SU-DHL-6 (cell line): ENCODE results near the gene TMEM100.

Experiments
- H2AFZ ChIP-seq: fragments of 200-600 bp; sonication (generic); 2 replicates; pipeline ENCODE4 v1.6.1; 2014; ENCODE audit warnings: low read depth, mild to moderate bottlenecking, moderate library complexity, mixed read lengths, antibody characterized with exemption, low read length; ENCODE audit not compliant: severe bottlenecking
- H3F3A ChIP-seq: fragments of 200-600 bp; shearing (Covaris generic); 2 replicates; pipeline ENCODE4 v1.6.0; 2016; ENCODE audit warnings: antibody characterized with exemption, mild to moderate bottlenecking; ENCODE audit not compliant: insufficient read depth
- H3K27ac ChIP-seq: fragments of 200-600 bp; sonication (generic); 2 replicates; pipeline ENCODE4 v1.5.1; 2016; ENCODE audit warnings: low read depth, mild to moderate bottlenecking, low read length, moderate library complexity, mixed read lengths
- H3K27me3 ChIP-seq: fragments of 200-600 bp; sonication (generic), shearing (Covaris generic); 2 replicates; pipeline ENCODE4 v1.6.0; 2014; ENCODE audit warnings: mild to moderate bottlenecking, low read length
- H3K36me3 ChIP-seq: fragments of 200-600 bp; sonication (generic); 2 replicates; pipeline ENCODE4 v1.6.1; 2014; ENCODE audit warnings: mild to moderate bottlenecking, low read length, mixed read lengths
- H3K4me2 ChIP-seq: fragments of 300-600, 200-600 bp; shearing (Covaris generic), sonication (generic); 2 replicates; pipeline ENCODE4 v1.6.0; 2014; ENCODE audit warnings: low read length, low read depth, mild to moderate bottlenecking; ENCODE audit not compliant: poor library complexity, severe bottlenecking
- H3K4me3 ChIP-seq: fragments of 200-600 bp; sonication (generic); 2 replicates; pipeline ENCODE4 v1.5.1; 2014; ENCODE audit warnings: antibody characterized with exemption, low read length, mild to moderate bottlenecking, mixed read lengths; ENCODE audit not compliant: insufficient read depth, poor library complexity, severe bottlenecking
- H3K79me2 ChIP-seq: fragments of 200-600 bp; sonication (generic); 2 replicates; pipeline ENCODE4 v1.6.1; 2014; ENCODE audit warnings: mild to moderate bottlenecking, low read length, moderate library complexity; ENCODE audit not compliant: insufficient read depth
- H3K9ac ChIP-seq: fragments of 200-600 bp; sonication (generic); 2 replicates; pipeline ENCODE4 v1.7.0; 2014; ENCODE audit warnings: mild to moderate bottlenecking, low read length
- H3K9me2 ChIP-seq: fragments of 200-600 bp; sonication (generic); replicated peaks from 2 replicates; pipeline ENCODE4 v1.6.1; 2014; ENCODE audit warnings: low read length; ENCODE audit not compliant: insufficient read depth
- H3K9me3 ChIP-seq: fragments of 200-600 bp; sonication (generic); 2 replicates; pipeline ENCODE4 v1.6.1; 2014; ENCODE audit warnings: low read length, mixed read lengths; ENCODE audit not compliant: insufficient read depth
- H4K20me1 ChIP-seq: fragments of 200-600 bp; sonication (generic); 2 replicates; pipeline ENCODE4 v1.6.1; 2014; ENCODE audit warnings: low read depth, mild to moderate bottlenecking, antibody characterized with exemption, low read length, moderate library complexity, mixed read lengths
- EZH2phosphoT487 ChIP-seq: fragments of 200-600 bp; sonication (generic), shearing (Covaris generic); conservative IDR thresholded peaks from 2 replicates; pipeline ENCODE4 v1.6.1; 2018; ENCODE audit warnings: mild to moderate bottlenecking, antibody characterized with exemption, low read length, moderate library complexity, mixed read lengths
- TF ChIP-seq, protein P1 (sequence below): fragments of 200-600 bp; sonication (generic); IDR thresholded peaks from one replicate; pipeline ENCODE4 v1.5.1; 2017; ENCODE audit warnings: antibody characterized with exemption, mild to moderate bottlenecking, low read length, moderate library complexity; ENCODE audit not compliant: insufficient read depth, poor library complexity, severe bottlenecking

Gene TMEM100

DNA sequence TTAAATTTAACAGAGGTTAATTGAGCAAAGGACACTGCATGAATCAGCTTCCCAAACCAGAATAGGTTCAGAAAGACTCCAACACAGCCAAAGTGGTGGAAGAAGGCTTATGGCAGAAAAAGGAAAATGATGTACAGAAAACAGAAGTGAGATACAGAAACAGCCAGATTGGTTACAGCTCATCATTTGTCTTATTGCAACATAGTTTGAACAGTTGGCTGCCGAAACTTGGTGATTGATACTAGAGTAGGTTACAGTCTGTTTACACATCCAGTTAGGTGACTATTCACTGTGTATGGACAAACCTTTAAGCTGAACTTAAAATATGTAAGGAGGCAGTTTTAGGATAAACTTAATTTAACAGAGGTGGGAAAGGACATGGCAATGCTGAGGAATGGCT lies 18.3 kb downstream of the TMEM100 start:
- no peak overlapping the region for H3K4me2 ChIP-seq
- no peak overlapping the region for H3K4me3 ChIP-seq
- H3K36me3 ChIP-seq: no peaks in the 10 kb centered on the region
- no peaks in the 10 kb centered on the region for H3F3A ChIP-seq
- H3K9me2 ChIP-seq: no peaks in the 10 kb centered on the region
- no peaks in the 10 kb centered on the region for H4K20me1 ChIP-seq
- H3K9ac ChIP-seq: no peak overlapping the region
- no peaks in the 10 kb centered on the region for H3K79me2 ChIP-seq
- no peak overlapping the region for H3K27ac ChIP-seq
- no peak overlapping the region for H2AFZ ChIP-seq
- TF ChIP-seq, protein P1, sequence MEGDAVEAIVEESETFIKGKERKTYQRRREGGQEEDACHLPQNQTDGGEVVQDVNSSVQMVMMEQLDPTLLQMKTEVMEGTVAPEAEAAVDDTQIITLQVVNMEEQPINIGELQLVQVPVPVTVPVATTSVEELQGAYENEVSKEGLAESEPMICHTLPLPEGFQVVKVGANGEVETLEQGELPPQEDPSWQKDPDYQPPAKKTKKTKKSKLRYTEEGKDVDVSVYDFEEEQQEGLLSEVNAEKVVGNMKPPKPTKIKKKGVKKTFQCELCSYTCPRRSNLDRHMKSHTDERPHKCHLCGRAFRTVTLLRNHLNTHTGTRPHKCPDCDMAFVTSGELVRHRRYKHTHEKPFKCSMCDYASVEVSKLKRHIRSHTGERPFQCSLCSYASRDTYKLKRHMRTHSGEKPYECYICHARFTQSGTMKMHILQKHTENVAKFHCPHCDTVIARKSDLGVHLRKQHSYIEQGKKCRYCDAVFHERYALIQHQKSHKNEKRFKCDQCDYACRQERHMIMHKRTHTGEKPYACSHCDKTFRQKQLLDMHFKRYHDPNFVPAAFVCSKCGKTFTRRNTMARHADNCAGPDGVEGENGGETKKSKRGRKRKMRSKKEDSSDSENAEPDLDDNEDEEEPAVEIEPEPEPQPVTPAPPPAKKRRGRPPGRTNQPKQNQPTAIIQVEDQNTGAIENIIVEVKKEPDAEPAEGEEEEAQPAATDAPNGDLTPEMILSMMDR: no peak
- no peak for TF ChIP-seq EZH2phosphoT487
- H3K27me3 ChIP-seq: no peaks in the 10 kb centered on the region
- H3K9me3 ChIP-seq: no peaks in the 10 kb centered on the region

- no peaks in the 10 kb centered on the region for H3K27me3 ChIP-seq
- no peaks in the 10 kb centered on the region for H3K9me2 ChIP-seq
- H3K27ac ChIP-seq: no peak overlapping the region
- H3F3A ChIP-seq: no peaks in the 10 kb centered on the region
- no peak overlapping the region for H3K4me3 ChIP-seq
- H3K36me3 ChIP-seq: no peaks in the 10 kb centered on the region
- no peak overlapping the region for H3K9ac ChIP-seq
- no peaks in the 10 kb centered on the region for H4K20me1 ChIP-seq
- TF ChIP-seq, protein P1: no peak
- TF ChIP-seq EZH2phosphoT487: no peak
- no peak overlapping the region for H3K4me2 ChIP-seq
- no peak overlapping the region for H2AFZ ChIP-seq
- no peaks in the 10 kb centered on the region for H3K79me2 ChIP-seq
- no peaks in the 10 kb centered on the region for H3K9me3 ChIP-seq
Observed at GRCh38 chr17:55702150-55702549, 20.5 kb downstream of the TMEM100 start.

- Histone ChIP-seq H3K9me3 (no peaks in the 10 kb centered on the region), H3K9me2 (no peaks in the 10 kb centered on the region)
- no peak for TF ChIP-seq EZH2phosphoT487
- TF ChIP-seq, protein P1: no peak
Observed at GRCh38 chr17:55699181-55699860, 23.3 kb downstream of the TMEM100 start.

More at GRCh38 chr17:55699181-55699860, 23.3 kb downstream of the TMEM100 start:
- Histone ChIP-seq H3K27me3 (no peaks in the 10 kb centered on the region), H3K79me2 (no peaks in the 10 kb centered on the region), H4K20me1 (no peaks in the 10 kb centered on the region), H3K36me3 (no peaks in the 10 kb centered on the region), H2AFZ (no peak overlapping the region), H3F3A (no peaks in the 10 kb centered on the region), H3K9ac (no peak overlapping the region), H3K4me2 (no peak overlapping the region), H3K4me3 (no peak overlapping the region), H3K27ac (no peak overlapping the region)
